Measurements from ENCODE around the gene REG3G. TPM values are rescaled to one million over a fixed set of nuclear protein-coding genes. Genes with fewer than 3 reads are reported as not detected.

The REG3G gene
- total RNA-seq, 4 donors from 2014 or later = not detected

- TF ChIP-seq CTCF (IDR thresholded peaks at IDR 0.05; ENCODE audit: low read depth) = no peak
These were observed 26.1 kb upstream of the REG3G start for GRCh38 chr2:78999406-78999805.

- TF ChIP-seq CTCF (IDR thresholded peaks at IDR 0.05; ENCODE audit: low read depth) = no peak
These were observed 25.4 kb upstream of the REG3G start for GRCh38 chr2:79000008-79000576.

- no peak for TF ChIP-seq CTCF (IDR thresholded peaks at IDR 0.05; ENCODE audit: low read depth)
These were observed 24.2 kb upstream of the REG3G start for GRCh38 chr2:79001285-79001684.

GRCh38 chr2:79004680-79005079 is 20.8 kb upstream of the REG3G start:
- TF ChIP-seq CTCF (IDR thresholded peaks at IDR 0.05; ENCODE audit: low read depth) = no peak

- TF ChIP-seq CTCF (IDR thresholded peaks at IDR 0.05; ENCODE audit: low read depth) = no peak
These were observed 20.3 kb upstream of the REG3G start for GRCh38 chr2:79005216-79005615.

- no peak for TF ChIP-seq CTCF (IDR thresholded peaks at IDR 0.05; ENCODE audit: low read depth)
These were observed 16.1 kb upstream of the REG3G start for GRCh38 chr2:79009388-79009787.

GRCh38 chr2:79011496-79011895 is 14.0 kb upstream of the REG3G start:
- TF ChIP-seq CTCF (IDR thresholded peaks at IDR 0.05; ENCODE audit: low read depth) = no peak

Data from subcutaneous adipose tissue (tissue), 4 donors.